ENCODE measurements around the gene ZIC2.
A peak's percentile ranks its signal among the peaks of the same experiment; 100 is the strongest.

The ZIC2 gene

GRCh38 chr13:99977912-99978798, 3.4 kb upstream of the ZIC2 start:
- Histone ChIP-seq H2BK5ac (ENCODE audit: low read length) (peak overlapping the region; percentile 27), H2BK15ac (replicated peaks; ENCODE audit: low read depth) (no peak overlapping the region), H2AK5ac (ENCODE audit: low read length) (no peak overlapping the region), H3K4me2 (ENCODE audit: low read length) (peak overlapping the region; percentile 66), H3K56ac (ENCODE audit: low read length) (peak overlapping the region; percentile 97), H4K8ac (ENCODE audit: low read depth, low read length) (no peak overlapping the region), H2BK120ac (ENCODE audit: low read depth, low read length) (peak overlapping the region; percentile 78), H3K4ac (ENCODE audit: low read depth, low read length) (peak overlapping the region; percentile 6), H3K27me3 (ENCODE audit: insufficient read depth, low read length, poor library complexity) (no peaks in the 10 kb centered on the region), H4K5ac (ENCODE audit: low read length) (no peak overlapping the region), H3K4me1 (ENCODE audit: control insufficient read depth, low read depth, low read length) (peaks cover 5% of the 10 kb centered on the region), H3K18ac (ENCODE audit: low read length) (peak overlapping the region; percentile 83), H3K36me3 (ENCODE audit: control insufficient read depth, insufficient read depth, low read length) (peaks cover 6% of the 10 kb centered on the region), H3K23ac (ENCODE audit: low read length) (no peak overlapping the region), H3K9ac (ENCODE audit: low read length) (peak overlapping the region; percentile 79), H3K79me2 (ENCODE audit: control insufficient read depth, insufficient read depth, low read length) (peaks cover 23% of the 10 kb centered on the region), H3K4me3 (ENCODE audit: low read length) (peak overlapping the region; percentile 15), H3K79me1 (ENCODE audit: low read length) (no peaks in the 10 kb centered on the region), H3K27ac (ENCODE audit: low read depth, low read length) (peak overlapping the region; percentile 24)
- DNase-seq: peak; percentile 76
- no CpG with 5 or more reads among the region's 52 CpGs for WGBS (ENCODE audit: extremely low coverage, insufficient coverage, low lambda C conversion rate)

GRCh38 chr13:99978799-99979452, 2.7 kb upstream of the ZIC2 start:
- Histone ChIP-seq H3K4ac (ENCODE audit: low read depth, low read length) (peak overlapping the region; percentile 82), H2BK5ac (ENCODE audit: low read length) (no peak overlapping the region)
- DNase-seq: peak; percentile 98

GRCh38 chr13:99979453-99980200, 2.0 kb upstream of the ZIC2 start:
- Histone ChIP-seq H3K27me3 (ENCODE audit: insufficient read depth, low read length, poor library complexity) (no peaks in the 10 kb centered on the region), H3K4me2 (ENCODE audit: low read length) (peak overlapping the region; percentile 66), H2BK15ac (replicated peaks; ENCODE audit: low read depth) (no peak overlapping the region), H2BK5ac (ENCODE audit: low read length) (peak overlapping the region; percentile 16), H3K36me3 (ENCODE audit: control insufficient read depth, insufficient read depth, low read length) (peaks cover 10% of the 10 kb centered on the region), H3K27ac (ENCODE audit: low read depth, low read length) (peak overlapping the region; percentile 95), H3K4me3 (ENCODE audit: low read length) (peak overlapping the region; percentile 86), H3K18ac (ENCODE audit: low read length) (peak overlapping the region; percentile 85), H3K79me2 (ENCODE audit: control insufficient read depth, insufficient read depth, low read length) (peaks cover 37% of the 10 kb centered on the region), H3K23ac (ENCODE audit: low read length) (peak overlapping the region; percentile 85), H2BK120ac (ENCODE audit: low read depth, low read length) (peak overlapping the region; percentile 9), H3K4me1 (ENCODE audit: control insufficient read depth, low read depth, low read length) (peaks cover 4% of the 10 kb centered on the region), H3K79me1 (ENCODE audit: low read length) (no peaks in the 10 kb centered on the region), H4K5ac (ENCODE audit: low read length) (no peak overlapping the region), H3K9ac (ENCODE audit: low read length) (peak overlapping the region; percentile 79), H2AK5ac (ENCODE audit: low read length) (no peak overlapping the region), H4K8ac (ENCODE audit: low read depth, low read length) (no peak overlapping the region), H3K56ac (ENCODE audit: low read length) (peak overlapping the region; percentile 97), H3K4ac (ENCODE audit: low read depth, low read length) (peak overlapping the region; percentile 82)
- no CpG with 5 or more reads among the region's 59 CpGs for WGBS (ENCODE audit: extremely low coverage, insufficient coverage, low lambda C conversion rate)
- peak; percentile 92 for DNase-seq

More at GRCh38 chr13:99978799-99979452, 2.7 kb upstream of the ZIC2 start:
- Histone ChIP-seq H2BK120ac (ENCODE audit: low read depth, low read length) (no peak overlapping the region), H3K79me2 (ENCODE audit: control insufficient read depth, insufficient read depth, low read length) (peaks cover 30% of the 10 kb centered on the region), H3K18ac (ENCODE audit: low read length) (peak overlapping the region; percentile 85), H3K27ac (ENCODE audit: low read depth, low read length) (peak overlapping the region; percentile 95), H3K23ac (ENCODE audit: low read length) (peak overlapping the region; percentile 85), H2AK5ac (ENCODE audit: low read length) (no peak overlapping the region), H3K4me2 (ENCODE audit: low read length) (peak overlapping the region; percentile 66), H3K27me3 (ENCODE audit: insufficient read depth, low read length, poor library complexity) (no peaks in the 10 kb centered on the region), H3K36me3 (ENCODE audit: control insufficient read depth, insufficient read depth, low read length) (peaks cover 8% of the 10 kb centered on the region), H4K8ac (ENCODE audit: low read depth, low read length) (no peak overlapping the region), H3K79me1 (ENCODE audit: low read length) (no peaks in the 10 kb centered on the region), H3K4me3 (ENCODE audit: low read length) (peak overlapping the region; percentile 86), H2BK15ac (replicated peaks; ENCODE audit: low read depth) (no peak overlapping the region), H4K5ac (ENCODE audit: low read length) (no peak overlapping the region), H3K4me1 (ENCODE audit: control insufficient read depth, low read depth, low read length) (peaks cover 5% of the 10 kb centered on the region), H3K56ac (ENCODE audit: low read length) (peak overlapping the region; percentile 97), H3K9ac (ENCODE audit: low read length) (peak overlapping the region; percentile 79)
- WGBS (ENCODE audit: extremely low coverage, insufficient coverage, low lambda C conversion rate): no CpG with 5 or more reads among the region's 18 CpGs

- Histone ChIP-seq H2BK120ac (ENCODE audit: low read depth, low read length) (peak overlapping the region; percentile 66), H3K18ac (ENCODE audit: low read length) (peak overlapping the region; percentile 85), H3K9ac (ENCODE audit: low read length) (peak overlapping the region; percentile 79), H4K8ac (ENCODE audit: low read depth, low read length) (no peak overlapping the region), H3K4me2 (ENCODE audit: low read length) (peak overlapping the region; percentile 66), H2AK5ac (ENCODE audit: low read length) (no peak overlapping the region), H4K5ac (ENCODE audit: low read length) (no peak overlapping the region), H3K79me2 (ENCODE audit: control insufficient read depth, insufficient read depth, low read length) (peaks cover 44% of the 10 kb centered on the region), H3K4me1 (ENCODE audit: control insufficient read depth, low read depth, low read length) (peaks cover 2% of the 10 kb centered on the region), H3K79me1 (ENCODE audit: low read length) (no peaks in the 10 kb centered on the region), H3K4me3 (ENCODE audit: low read length) (peak overlapping the region; percentile 86), H3K27me3 (ENCODE audit: insufficient read depth, low read length, poor library complexity) (no peaks in the 10 kb centered on the region), H3K27ac (ENCODE audit: low read depth, low read length) (peak overlapping the region; percentile 98), H3K4ac (ENCODE audit: low read depth, low read length) (peak overlapping the region; percentile 82), H2BK5ac (ENCODE audit: low read length) (peak overlapping the region; percentile 86), H3K56ac (ENCODE audit: low read length) (peak overlapping the region; percentile 97), H3K23ac (ENCODE audit: low read length) (no peak overlapping the region), H2BK15ac (replicated peaks; ENCODE audit: low read depth) (no peak overlapping the region), H3K36me3 (ENCODE audit: control insufficient read depth, insufficient read depth, low read length) (peaks cover 10% of the 10 kb centered on the region)
- peak; percentile 93 for DNase-seq
- no CpG with 5 or more reads among the region's 76 CpGs for WGBS (ENCODE audit: extremely low coverage, insufficient coverage, low lambda C conversion rate)
These were observed 1.3 kb upstream of the ZIC2 start for GRCh38 chr13:99980201-99980823.
